Endothelial cell of umbilical vein (primary cell): ENCODE results near the gene KRTAP20-1.

Experiments used
- EZH2 ChIP-seq: IDR thresholded peaks from 2 replicates; pipeline ENCODE4 v1.6.1; 2012; ENCODE audit warnings: borderline replicate concordance, low read depth, mild to moderate bottlenecking, moderate library complexity, low read length, inconsistent platforms; ENCODE audit not compliant: severe bottlenecking
- FOS ChIP-seq: IDR thresholded peaks from 2 replicates; pipeline ENCODE4 v1.6.1; 2011; ENCODE audit warnings: mild to moderate bottlenecking, low read length, moderate library complexity, borderline replicate concordance; ENCODE audit not compliant: insufficient read depth
- JUN ChIP-seq: IDR thresholded peaks from 2 replicates; pipeline ENCODE4 v1.6.1; 2011; ENCODE audit warnings: borderline replicate concordance, low read depth; ENCODE audit not compliant: insufficient read length, insufficient read depth
- MYC ChIP-seq: IDR thresholded peaks from one replicate; pipeline ENCODE4 v1.6.1; 2011; ENCODE audit warnings: mild to moderate bottlenecking, low read depth, low read length
- POLR2A ChIP-seq: IDR thresholded peaks from 2 replicates; pipeline ENCODE4 v1.6.1; 2012; ENCODE audit warnings: low read depth, mild to moderate bottlenecking, control low read depth, low read length
- POLR2AphosphoS5 ChIP-seq: IDR thresholded peaks from 2 replicates; pipeline ENCODE4 v1.6.1; 2012; ENCODE audit warnings: low read depth, mild to moderate bottlenecking, control low read depth, low read length, moderate library complexity; ENCODE audit not compliant: insufficient read depth
- TF ChIP-seq, protein P1 (sequence below), 2 donors: IDR thresholded peaks; 1 replicate in 1 of 2; 2 replicates in 1 of 2; pipeline ENCODE4 v1.5.1; 2011; ENCODE audit warnings: low read length in 2 of 2, mild to moderate bottlenecking in 2 of 2, moderate library complexity in 2 of 2, control low read depth in 1 of 2, inconsistent platforms in 1 of 2, low read depth in 1 of 2; ENCODE audit not compliant: insufficient read depth in 1 of 2; ENCODE audit errors: extremely low read depth in 1 of 2
- TF ChIP-seq, protein P2 (sequence below): IDR thresholded peaks from 2 replicates; pipeline ENCODE4 v1.6.1; 2011; ENCODE audit not compliant: insufficient read depth, insufficient read length

DNA sequence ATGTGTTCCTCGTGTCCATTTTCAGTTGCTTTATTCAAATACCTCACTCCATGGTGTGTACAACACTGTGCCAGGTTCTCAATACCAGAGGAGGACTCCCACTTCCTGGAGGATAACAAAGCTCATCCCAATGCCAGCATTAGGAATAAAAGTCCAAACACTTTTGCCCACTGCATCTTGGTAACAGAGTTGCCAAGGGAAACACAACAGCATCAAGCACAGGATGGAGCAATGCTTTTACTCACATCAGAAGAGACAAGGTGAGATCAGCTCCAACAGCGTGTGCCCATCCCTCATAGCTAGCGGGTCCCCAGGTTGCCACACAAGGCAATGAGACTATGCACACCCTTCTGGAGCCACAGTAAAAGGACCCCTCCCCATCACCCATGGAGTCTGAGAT lies 7.1 kb downstream of the KRTAP20-1 start:
- TF ChIP-seq, protein P1, sequence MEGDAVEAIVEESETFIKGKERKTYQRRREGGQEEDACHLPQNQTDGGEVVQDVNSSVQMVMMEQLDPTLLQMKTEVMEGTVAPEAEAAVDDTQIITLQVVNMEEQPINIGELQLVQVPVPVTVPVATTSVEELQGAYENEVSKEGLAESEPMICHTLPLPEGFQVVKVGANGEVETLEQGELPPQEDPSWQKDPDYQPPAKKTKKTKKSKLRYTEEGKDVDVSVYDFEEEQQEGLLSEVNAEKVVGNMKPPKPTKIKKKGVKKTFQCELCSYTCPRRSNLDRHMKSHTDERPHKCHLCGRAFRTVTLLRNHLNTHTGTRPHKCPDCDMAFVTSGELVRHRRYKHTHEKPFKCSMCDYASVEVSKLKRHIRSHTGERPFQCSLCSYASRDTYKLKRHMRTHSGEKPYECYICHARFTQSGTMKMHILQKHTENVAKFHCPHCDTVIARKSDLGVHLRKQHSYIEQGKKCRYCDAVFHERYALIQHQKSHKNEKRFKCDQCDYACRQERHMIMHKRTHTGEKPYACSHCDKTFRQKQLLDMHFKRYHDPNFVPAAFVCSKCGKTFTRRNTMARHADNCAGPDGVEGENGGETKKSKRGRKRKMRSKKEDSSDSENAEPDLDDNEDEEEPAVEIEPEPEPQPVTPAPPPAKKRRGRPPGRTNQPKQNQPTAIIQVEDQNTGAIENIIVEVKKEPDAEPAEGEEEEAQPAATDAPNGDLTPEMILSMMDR (IDR thresholded peaks at IDR 0.05; ENCODE audit: extremely low read depth in 1 of 2, insufficient read depth in 1 of 2, low read depth in 1 of 2, low read length in 2 of 2), result no peak
- TF ChIP-seq POLR2AphosphoS5 (no peak), POLR2A (no peak), EZH2 (no peak), FOS (no peak), MYC (no peak), JUN (no peak)
- TF ChIP-seq, protein P2, sequence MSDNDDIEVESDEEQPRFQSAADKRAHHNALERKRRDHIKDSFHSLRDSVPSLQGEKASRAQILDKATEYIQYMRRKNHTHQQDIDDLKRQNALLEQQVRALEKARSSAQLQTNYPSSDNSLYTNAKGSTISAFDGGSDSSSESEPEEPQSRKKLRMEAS, result no peak
